ENCODE results near the gene KCNT2.

- TF ChIP-seq CTCF (IDR thresholded peaks at IDR 0.05; ENCODE audit: low read depth, low read length) (peak; percentile 82), EZH2phosphoT487 (IDR thresholded peaks at IDR 0.05; ENCODE audit: low read depth) (no peak)
Measured at GRCh38 chr1:196317535-196318522, 290.4 kb downstream of the KCNT2 start.

All from OCI-LY3 (cell line).